Epithelial cell of proximal tubule (primary cell): ENCODE measurements around the gene TMEM145. TPM values are rescaled to one million over a fixed set of nuclear protein-coding genes. Genes with fewer than 3 reads are reported as not detected.
"Not testable (repeated sequence)": the region's sequence is repeated elsewhere in the genome, so short reads cannot be mapped to it uniquely, and the experiment has no call there.

Experiments used
- DNase-seq: peaks from one replicate; pipeline ENCODE4 v3.0.0-alpha.2; 2011; ENCODE audit warnings: low read depth
- H3K4me3 ChIP-seq: 2 replicates; pipeline ENCODE4 v1.5.1; 2011; ENCODE audit warnings: low read depth, mild to moderate bottlenecking, low read length
- total RNA-seq: library from RNA; depleted of rRNA; stranded (reverse); fragments of >200 nt; gene quantifications from 2 replicates; pipeline ENCODE4 v1.2.3, GENCODE V29; 2015
- TF ChIP-seq, protein P1 (sequence below): conservative IDR thresholded peaks from 2 replicates; pipeline ENCODE4 v1.5.1; 2012; ENCODE audit warnings: low read depth, mild to moderate bottlenecking, low read length

Gene TMEM145
- 0.63 TPM in 1 of 2 replicates, not detected in the other for total RNA-seq

DNA sequence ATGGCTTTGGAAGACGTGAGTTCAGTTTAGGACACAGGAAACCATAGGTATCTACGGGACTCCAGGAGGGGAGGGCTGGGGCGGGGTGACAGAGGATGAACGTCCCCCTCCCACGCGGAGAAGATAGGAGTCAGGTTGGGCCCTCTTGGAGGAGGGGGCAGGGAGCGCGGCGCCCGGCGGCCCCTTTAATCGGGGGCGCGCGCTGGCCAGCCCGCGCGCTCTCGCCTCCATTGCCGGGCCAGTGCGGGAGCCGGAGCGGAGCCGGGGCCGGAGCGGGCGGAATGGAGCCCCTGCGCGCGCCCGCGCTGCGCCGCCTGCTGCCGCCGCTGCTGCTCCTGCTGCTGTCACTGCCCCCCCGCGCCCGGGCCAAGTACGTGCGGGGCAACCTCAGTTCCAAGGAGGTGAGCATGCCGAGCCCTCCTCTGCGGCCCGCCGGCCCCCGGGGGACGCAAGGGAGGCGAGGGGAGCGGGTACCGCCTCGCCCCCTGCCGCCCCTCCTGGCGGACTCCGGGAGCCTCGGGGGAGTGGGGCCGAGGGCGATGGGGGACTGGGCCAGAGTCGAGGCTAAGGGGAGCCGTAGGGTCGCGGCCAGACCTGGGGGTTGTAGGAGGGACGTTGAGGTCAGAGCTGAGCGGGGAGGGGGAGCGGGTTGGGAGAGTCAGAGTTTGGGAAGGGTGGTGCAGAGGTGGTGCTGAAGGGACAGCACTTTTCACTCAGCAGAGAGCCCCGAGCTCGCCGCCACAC is at the start of gene TMEM145:
Gene TMEM145, plus strand, starts transcription at position 214 of the 744 bp plus-strand sequence. Its CDS starts 68 bp downstream, at position 282.
- H3K4me3 ChIP-seq = peak within 1 kb of the TSS; percentile 46
- no peak for DNase-seq
- TF ChIP-seq, protein P1, sequence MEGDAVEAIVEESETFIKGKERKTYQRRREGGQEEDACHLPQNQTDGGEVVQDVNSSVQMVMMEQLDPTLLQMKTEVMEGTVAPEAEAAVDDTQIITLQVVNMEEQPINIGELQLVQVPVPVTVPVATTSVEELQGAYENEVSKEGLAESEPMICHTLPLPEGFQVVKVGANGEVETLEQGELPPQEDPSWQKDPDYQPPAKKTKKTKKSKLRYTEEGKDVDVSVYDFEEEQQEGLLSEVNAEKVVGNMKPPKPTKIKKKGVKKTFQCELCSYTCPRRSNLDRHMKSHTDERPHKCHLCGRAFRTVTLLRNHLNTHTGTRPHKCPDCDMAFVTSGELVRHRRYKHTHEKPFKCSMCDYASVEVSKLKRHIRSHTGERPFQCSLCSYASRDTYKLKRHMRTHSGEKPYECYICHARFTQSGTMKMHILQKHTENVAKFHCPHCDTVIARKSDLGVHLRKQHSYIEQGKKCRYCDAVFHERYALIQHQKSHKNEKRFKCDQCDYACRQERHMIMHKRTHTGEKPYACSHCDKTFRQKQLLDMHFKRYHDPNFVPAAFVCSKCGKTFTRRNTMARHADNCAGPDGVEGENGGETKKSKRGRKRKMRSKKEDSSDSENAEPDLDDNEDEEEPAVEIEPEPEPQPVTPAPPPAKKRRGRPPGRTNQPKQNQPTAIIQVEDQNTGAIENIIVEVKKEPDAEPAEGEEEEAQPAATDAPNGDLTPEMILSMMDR = peak; percentile 1

GRCh38 chr19:42266105-42266504 is 47.0 kb upstream of the TMEM145 start:
- H3K4me3 ChIP-seq, DNase-seq: not testable (repeated sequence)

DNA sequence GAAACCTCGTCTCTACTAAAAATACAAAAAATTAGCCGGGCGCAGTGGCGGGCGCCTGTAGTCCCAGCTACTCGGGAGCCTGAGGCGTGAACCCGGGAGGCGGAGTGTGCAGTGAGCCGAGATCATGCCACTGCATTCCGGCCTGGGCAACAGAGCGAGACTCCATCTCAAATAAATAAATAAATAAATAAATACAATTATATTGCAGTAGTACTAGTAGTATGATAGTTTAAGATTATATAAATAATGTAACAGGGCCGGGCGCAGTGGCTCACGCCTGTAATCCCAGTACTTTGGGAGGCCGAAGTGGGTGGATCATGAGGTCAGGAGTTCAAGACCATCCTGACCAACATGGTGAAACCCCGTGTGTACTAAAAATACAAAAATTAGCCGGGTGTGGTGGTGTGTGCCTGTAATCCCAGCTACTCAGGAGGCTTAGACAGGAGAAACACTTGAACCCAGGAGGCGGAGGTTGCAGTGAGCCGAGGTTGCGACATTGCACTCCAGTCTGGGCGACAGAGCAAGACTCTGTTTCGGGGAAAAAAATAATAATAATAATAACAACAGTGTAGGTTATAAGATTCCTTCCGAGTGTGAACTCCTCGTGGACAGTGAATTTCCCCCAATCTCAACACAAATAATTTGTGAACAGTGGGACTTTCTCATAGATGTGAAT is 46.0 kb upstream of the TMEM145 start:
- DNase-seq, H3K4me3 ChIP-seq: not testable (repeated sequence)

DNA sequence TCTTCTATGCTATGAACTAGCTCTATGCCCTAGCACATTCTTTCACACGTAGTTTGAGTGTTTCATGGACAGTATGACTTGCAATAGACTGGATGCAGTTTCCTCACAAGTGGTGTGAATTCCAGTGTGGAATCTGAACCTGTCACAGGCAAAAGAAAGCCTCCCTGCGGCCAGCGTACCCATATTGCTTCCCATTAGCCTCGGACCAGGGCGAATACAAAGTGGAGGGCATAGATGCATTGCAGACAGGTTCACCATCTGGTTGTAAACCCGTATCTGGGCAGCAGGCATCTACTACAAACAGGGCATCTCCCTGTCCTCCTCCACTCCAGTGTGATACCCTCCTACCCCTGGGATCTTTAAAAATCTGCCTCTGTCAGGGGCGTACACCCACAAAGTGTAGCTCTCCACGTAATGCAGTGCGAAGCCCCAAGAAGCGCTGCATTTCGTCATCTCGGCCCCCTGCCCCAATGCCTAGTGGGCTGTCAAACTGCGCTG is 45.4 kb upstream of the TMEM145 start:
- H3K4me3 ChIP-seq = peak overlapping the region; percentile 72
- no peak for DNase-seq
- TF ChIP-seq, protein P1 = no peak

DNA sequence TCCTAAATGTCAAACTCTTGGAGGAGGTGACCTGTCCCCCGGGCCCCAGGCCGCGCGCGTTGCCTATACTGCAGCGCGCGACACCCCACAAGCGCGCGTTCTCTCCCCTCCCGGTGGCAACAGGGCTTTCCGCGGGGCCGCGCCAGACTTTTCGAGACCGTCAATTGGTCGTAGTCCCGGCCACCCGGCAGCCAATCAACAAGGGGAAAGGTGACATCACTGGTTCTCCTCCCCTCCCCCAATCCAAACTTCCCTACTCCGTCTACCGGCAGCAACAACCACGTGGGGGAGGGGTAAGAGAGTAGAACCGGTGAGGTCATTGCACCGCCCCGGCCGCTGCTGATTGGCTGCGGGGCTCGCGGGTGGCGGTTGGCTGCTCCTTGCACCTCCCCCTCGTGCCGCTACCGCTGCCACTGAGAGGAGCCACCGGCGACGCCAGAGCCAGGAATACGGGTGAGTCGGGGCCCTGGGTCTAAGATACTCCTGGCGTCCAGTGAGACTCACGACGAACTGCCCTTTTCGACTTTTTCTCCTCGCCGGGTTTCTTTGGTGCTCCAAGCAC is 44.9 kb upstream of the TMEM145 start:
- TF ChIP-seq, protein P1 = no peak
- DNase-seq = peak; percentile 91
- peak overlapping the region; percentile 72 for H3K4me3 ChIP-seq

- peak within 1 kb of the TSS; percentile 75 for H3K4me3 ChIP-seq
- TF ChIP-seq, protein P1 = no peak
- peak; percentile 100 for DNase-seq
Measured at GRCh38 chr19:42268704-42269477, 44.2 kb upstream of the TMEM145 start, which contains the start of gene CIC. CIC (plus strand) TSS chr19:42269252; CDS start chr19:42271784, 2,532 bp downstream.

DNA sequence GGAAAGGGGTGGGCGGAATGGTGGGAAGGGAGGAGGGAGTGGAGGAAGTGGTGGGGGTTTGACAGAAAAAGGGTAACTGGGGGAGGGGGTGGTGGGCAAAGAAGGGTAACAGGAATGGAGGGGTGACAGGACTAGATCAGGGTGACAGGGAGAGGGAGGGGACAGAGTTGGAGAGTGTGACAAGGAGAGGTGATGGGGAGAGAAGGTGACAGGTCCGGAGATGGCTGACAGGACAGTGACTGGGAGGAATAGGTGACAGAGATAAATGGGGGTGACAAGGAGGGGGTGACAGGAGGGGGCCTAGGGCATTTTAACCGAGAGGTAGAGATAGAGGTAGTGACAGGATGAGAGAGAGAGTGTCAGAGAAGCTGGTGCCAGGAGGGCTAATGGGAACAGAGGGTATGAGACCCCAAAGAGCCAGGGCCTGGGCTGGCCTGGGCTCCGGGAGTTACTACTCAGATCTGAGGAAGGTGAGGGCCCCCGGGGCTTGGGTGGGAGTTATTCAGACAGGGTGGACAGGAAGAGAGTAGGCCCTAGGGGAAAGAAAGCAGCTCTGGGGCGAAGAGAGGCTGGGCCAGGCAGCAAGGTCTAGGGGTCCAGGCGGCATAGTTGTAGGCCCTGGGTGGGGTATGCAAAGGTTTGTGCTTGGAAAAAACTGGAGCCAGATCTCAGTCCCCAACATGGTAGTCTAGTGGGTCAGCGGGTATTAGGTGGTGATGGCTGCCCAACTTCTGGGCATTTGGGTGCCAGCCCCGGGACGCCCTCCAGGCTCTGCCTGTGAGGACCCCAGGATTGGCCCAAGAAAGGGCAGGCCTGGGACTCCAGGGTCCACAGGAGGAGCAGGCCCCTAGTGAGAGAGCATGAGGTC is 43.4 kb upstream of the TMEM145 start:
- peak overlapping the region; percentile 75 for H3K4me3 ChIP-seq
- DNase-seq = no peak
- TF ChIP-seq, protein P1 = no peak
